HG02798 (cell line): ENCODE measurements around the gene CDRT4.
"Not testable (repeated sequence)": the region's sequence is repeated elsewhere in the genome, so short reads cannot be mapped to it uniquely, and the experiment has no call there.

Experiments used
- ATAC-seq: cut with Tn5 transposase; IDR thresholded peaks from one replicate; pipeline ENCODE4 v1.9.1; 2021; ENCODE audit warnings: mild to moderate bottlenecking; ENCODE audit not compliant: unreplicated experiment, poor library complexity

Gene CDRT4

GRCh38 chr17:15462976-15463772 lies 4.2 kb downstream of the CDRT4 start:
- no peak for ATAC-seq

- ATAC-seq = no peak
Observed at GRCh38 chr17:15457723-15458094, 9.7 kb downstream of the CDRT4 start.

GRCh38 chr17:15456972-15457722 lies 10.3 kb downstream of the CDRT4 start:
- ATAC-seq = no peak

- no peak for ATAC-seq
Observed at GRCh38 chr17:15456496-15456895, 10.9 kb downstream of the CDRT4 start.

GRCh38 chr17:15454346-15454745 lies 13.1 kb downstream of the CDRT4 start:
- ATAC-seq = no peak

GRCh38 chr17:15453782-15454181 lies 13.6 kb downstream of the CDRT4 start:
- ATAC-seq = no peak

- no peak for ATAC-seq
Observed at GRCh38 chr17:15453246-15453645, 14.2 kb downstream of the CDRT4 start.

- ATAC-seq = no peak
Observed at GRCh38 chr17:15452746-15453145, 14.7 kb downstream of the CDRT4 start.

GRCh38 chr17:15451680-15452079 lies 15.7 kb downstream of the CDRT4 start:
- ATAC-seq = no peak

GRCh38 chr17:15448580-15448956 lies 18.9 kb downstream of the CDRT4 start:
- no peak for ATAC-seq

- no peak for ATAC-seq
Observed at GRCh38 chr17:15447928-15448579, 19.4 kb downstream of the CDRT4 start.

- ATAC-seq = no peak
Observed at GRCh38 chr17:15446036-15446435, 21.4 kb downstream of the CDRT4 start.

- no peak for ATAC-seq
Observed at GRCh38 chr17:15444805-15445204, 22.6 kb downstream of the CDRT4 start.

- no peak for ATAC-seq
Observed at GRCh38 chr17:15442311-15443180, 24.9 kb downstream of the CDRT4 start.

GRCh38 chr17:15441315-15441714 lies 26.1 kb downstream of the CDRT4 start:
- no peak for ATAC-seq

GRCh38 chr17:15440347-15440746 lies 27.1 kb downstream of the CDRT4 start:
- no peak for ATAC-seq

- ATAC-seq = not testable (repeated sequence)
Observed at GRCh38 chr17:15439205-15439985, 28.0 kb downstream of the CDRT4 start.

GRCh38 chr17:15438491-15439105 lies 28.8 kb downstream of the CDRT4 start:
- ATAC-seq = no peak

GRCh38 chr17:15437303-15437635 lies 30.2 kb downstream of the CDRT4 start:
- no peak for ATAC-seq
